Measurements from ENCODE around the gene ACAD11. TPM values are rescaled to one million over a fixed set of nuclear protein-coding genes. Genes with fewer than 3 reads are reported as not detected.
A peak's percentile ranks its signal among the peaks of the same experiment; 100 is the strongest.

The ACAD11 gene
- total and polyA plus RNA-seq, 2 experiments from 2014 or later = 15.6 to 17.3 TPM

GRCh38 chr3:132596816-132597433, 62.7 kb downstream of the ACAD11 start, which contains the start of gene ACKR4:
Gene ACKR4 (plus strand): TSS chr3:132597270. CDS start chr3:132600398, 3,128 bp downstream.
- Histone ChIP-seq H3K9me3 (ENCODE audit: low read depth) (no peaks in the 10 kb centered on the region), H3F3A (ENCODE audit: insufficient read depth) (peaks cover 51% of the 10 kb centered on the region), H3K9ac (peak within 1 kb of the TSS; percentile 73), H4K20me1 (ENCODE audit: insufficient read depth) (no peaks in the 10 kb centered on the region), H3K27me3 (replicated peaks; ENCODE audit: insufficient read depth) (no peaks in the 10 kb centered on the region), H2AFZ (peak within 1 kb of the TSS; percentile 44), H3K9me2 (ENCODE audit: insufficient read depth) (no peaks in the 10 kb centered on the region), H3K4me1 (ENCODE audit: insufficient read depth) (peaks cover 52% of the 10 kb centered on the region), H3K4me3 (peak within 1 kb of the TSS; percentile 80), H3K27ac (peak within 1 kb of the TSS; percentile 37), H3K36me3 (ENCODE audit: low read depth) (no peaks in the 10 kb centered on the region), H3K79me2 (ENCODE audit: insufficient read depth) (peaks cover 13% of the 10 kb centered on the region), H3K4me2 (ENCODE audit: unreplicated experiment) (peak within 1 kb of the TSS; percentile 95)
- in situ Hi-C loops (cut with MboI) = no loop called here
- no peak for TF ChIP-seq EZH2phosphoT487 (IDR thresholded peaks at IDR 0.05; ENCODE audit: insufficient read depth, low read depth)
- TF ChIP-seq EZH2 (IDR thresholded peaks at IDR 0.05; ENCODE audit: insufficient read depth, poor library complexity, severe bottlenecking) = no peak
- 3 to 8% methylated on average over 2 of the region's 2 CpGs for WGBS, 2 experiments (ENCODE audit: low coverage in 1 of 2, low lambda C conversion rate in 2 of 2, missing lambda C conversion rate in 2 of 2)
- DNase-seq = peak; percentile 60

- Histone ChIP-seq H3K9me2 (ENCODE audit: insufficient read depth) (no peaks in the 10 kb centered on the region), H3K27ac (peak overlapping the region; percentile 37; the same call in 1 of the 2 replicates), H4K20me1 (ENCODE audit: insufficient read depth) (no peaks in the 10 kb centered on the region), H3F3A (ENCODE audit: insufficient read depth) (peaks cover 51% of the 10 kb centered on the region), H2AFZ (no peak overlapping the region), H3K27me3 (replicated peaks; ENCODE audit: insufficient read depth) (no peaks in the 10 kb centered on the region), H3K4me2 (ENCODE audit: unreplicated experiment) (no peak overlapping the region), H3K9me3 (ENCODE audit: low read depth) (no peaks in the 10 kb centered on the region), H3K79me2 (ENCODE audit: insufficient read depth) (peaks cover 13% of the 10 kb centered on the region), H3K4me3 (no peak overlapping the region), H3K36me3 (ENCODE audit: low read depth) (no peaks in the 10 kb centered on the region), H3K9ac (no peak overlapping the region), H3K4me1 (ENCODE audit: insufficient read depth) (peaks cover 58% of the 10 kb centered on the region)
- TF ChIP-seq EZH2phosphoT487 (IDR thresholded peaks at IDR 0.05; ENCODE audit: insufficient read depth, low read depth) = no peak
- no peak for TF ChIP-seq EZH2 (IDR thresholded peaks at IDR 0.05; ENCODE audit: insufficient read depth, poor library complexity, severe bottlenecking)
- DNase-seq = no peak
- in situ Hi-C loops (cut with MboI) = no loop called here
Observed at GRCh38 chr3:132596326-132596725, 63.3 kb downstream of the ACAD11 start.

GRCh38 chr3:132595014-132595413, 64.6 kb downstream of the ACAD11 start:
- peaks cover 13% of the 10 kb centered on the region for H3K79me2 ChIP-seq (ENCODE audit: insufficient read depth)
- H3K9ac ChIP-seq = no peak overlapping the region
- no peaks in the 10 kb centered on the region for H3K27me3 ChIP-seq (replicated peaks; ENCODE audit: insufficient read depth)
- no peaks in the 10 kb centered on the region for H4K20me1 ChIP-seq (ENCODE audit: insufficient read depth)
- no peaks in the 10 kb centered on the region for H3K9me3 ChIP-seq (ENCODE audit: low read depth)
- no peaks in the 10 kb centered on the region for H3K9me2 ChIP-seq (ENCODE audit: insufficient read depth)
- H3K36me3 ChIP-seq (ENCODE audit: low read depth) = no peaks in the 10 kb centered on the region
- H3K4me3 ChIP-seq = no peak overlapping the region
- DNase-seq = peak; percentile 83
- TF ChIP-seq EZH2phosphoT487 (IDR thresholded peaks at IDR 0.05; ENCODE audit: insufficient read depth, low read depth) (no peak), EZH2 (IDR thresholded peaks at IDR 0.05; ENCODE audit: insufficient read depth, poor library complexity, severe bottlenecking) (no peak)
- H3F3A ChIP-seq (ENCODE audit: insufficient read depth) = peaks cover 51% of the 10 kb centered on the region
- in situ Hi-C loops (cut with MboI) = no loop called here
- peak overlapping the region; percentile 64 for H3K4me2 ChIP-seq (ENCODE audit: unreplicated experiment)
- H3K4me1 ChIP-seq (ENCODE audit: insufficient read depth) = peaks cover 59% of the 10 kb centered on the region
- peak overlapping the region; percentile 87 for H3K27ac ChIP-seq
- H2AFZ ChIP-seq = no peak overlapping the region

GRCh38 chr3:132594498-132594897, 65.1 kb downstream of the ACAD11 start:
- no peaks in the 10 kb centered on the region for H3K9me2 ChIP-seq (ENCODE audit: insufficient read depth)
- peak overlapping the region; percentile 64 for H3K4me2 ChIP-seq (ENCODE audit: unreplicated experiment)
- no peaks in the 10 kb centered on the region for H3K27me3 ChIP-seq (replicated peaks; ENCODE audit: insufficient read depth)
- no peak overlapping the region for H3K9ac ChIP-seq
- H3F3A ChIP-seq (ENCODE audit: insufficient read depth) = peaks cover 51% of the 10 kb centered on the region
- in situ Hi-C loops (cut with MboI) = no loop called here
- no peak for DNase-seq
- H3K79me2 ChIP-seq (ENCODE audit: insufficient read depth) = peaks cover 13% of the 10 kb centered on the region
- no peaks in the 10 kb centered on the region for H4K20me1 ChIP-seq (ENCODE audit: insufficient read depth)
- H3K27ac ChIP-seq = peak overlapping the region; percentile 87
- no peaks in the 10 kb centered on the region for H3K36me3 ChIP-seq (ENCODE audit: low read depth)
- TF ChIP-seq EZH2 (IDR thresholded peaks at IDR 0.05; ENCODE audit: insufficient read depth, poor library complexity, severe bottlenecking) = no peak
- no peak for TF ChIP-seq EZH2phosphoT487 (IDR thresholded peaks at IDR 0.05; ENCODE audit: insufficient read depth, low read depth)
- H3K4me3 ChIP-seq = 0 out of 2 replicates have a peak overlapping the region, but pooled peaks have one; percentile 7
- no peaks in the 10 kb centered on the region for H3K9me3 ChIP-seq (ENCODE audit: low read depth)
- no peak overlapping the region for H2AFZ ChIP-seq
- H3K4me1 ChIP-seq (ENCODE audit: insufficient read depth) = peaks cover 59% of the 10 kb centered on the region

GRCh38 chr3:132593947-132594323, 65.7 kb downstream of the ACAD11 start:
- no peaks in the 10 kb centered on the region for H3K9me2 ChIP-seq (ENCODE audit: insufficient read depth)
- peak overlapping the region; percentile 64 for H3K4me2 ChIP-seq (ENCODE audit: unreplicated experiment)
- in situ Hi-C loops (cut with MboI) = no loop called here
- H3K79me2 ChIP-seq (ENCODE audit: insufficient read depth) = peaks cover 10% of the 10 kb centered on the region
- peaks cover 51% of the 10 kb centered on the region for H3F3A ChIP-seq (ENCODE audit: insufficient read depth)
- no peaks in the 10 kb centered on the region for H3K9me3 ChIP-seq (ENCODE audit: low read depth)
- TF ChIP-seq EZH2 (IDR thresholded peaks at IDR 0.05; ENCODE audit: insufficient read depth, poor library complexity, severe bottlenecking) (no peak), EZH2phosphoT487 (IDR thresholded peaks at IDR 0.05; ENCODE audit: insufficient read depth, low read depth) (no peak)
- peaks cover 59% of the 10 kb centered on the region for H3K4me1 ChIP-seq (ENCODE audit: insufficient read depth)
- H2AFZ ChIP-seq = no peak overlapping the region
- peak; percentile 88 for DNase-seq
- no peaks in the 10 kb centered on the region for H3K36me3 ChIP-seq (ENCODE audit: low read depth)
- peak overlapping the region; percentile 57 for H3K9ac ChIP-seq
- no peaks in the 10 kb centered on the region for H3K27me3 ChIP-seq (replicated peaks; ENCODE audit: insufficient read depth)
- H3K4me3 ChIP-seq = peak overlapping the region; percentile 18
- H4K20me1 ChIP-seq (ENCODE audit: insufficient read depth) = no peaks in the 10 kb centered on the region
- H3K27ac ChIP-seq = peak overlapping the region; percentile 87
- 0 to 3% methylated on average over 3 of the region's 3 CpGs for WGBS, 2 experiments (ENCODE audit: low coverage in 1 of 2, low lambda C conversion rate in 2 of 2, missing lambda C conversion rate in 2 of 2)
